LoVo (cell line): ENCODE results near the gene ACVR1C.
A peak's percentile ranks its signal among the peaks of the same experiment; 100 is the strongest.

Experiments used
- DNase-seq: peaks from one replicate; pipeline ENCODE4 v3.0.0-alpha.2; 2016; ENCODE audit warnings: low spot score

Gene ACVR1C

GRCh38 chr2:157497638-157498314, 130.9 kb downstream of the ACVR1C start:
- DNase-seq: peak; percentile 58

- DNase-seq: peak; percentile 61
These were observed 136.4 kb downstream of the ACVR1C start for GRCh38 chr2:157492189-157492773.

- no peak for DNase-seq
These were observed 138.7 kb downstream of the ACVR1C start for GRCh38 chr2:157489983-157490382.

- DNase-seq: peak; percentile 81
These were observed 139.8 kb downstream of the ACVR1C start for GRCh38 chr2:157488877-157489276.

GRCh38 chr2:157487747-157488146, 140.9 kb downstream of the ACVR1C start:
- no peak for DNase-seq

GRCh38 chr2:157487271-157487610, 141.4 kb downstream of the ACVR1C start:
- DNase-seq: no peak

GRCh38 chr2:157486596-157487270, 141.9 kb downstream of the ACVR1C start:
- peak; percentile 28 for DNase-seq

GRCh38 chr2:157480182-157480961, 148.3 kb downstream of the ACVR1C start:
- DNase-seq: no peak

- DNase-seq: no peak
These were observed 149.3 kb downstream of the ACVR1C start for GRCh38 chr2:157479081-157480027.

- no peak for DNase-seq
These were observed 150.7 kb downstream of the ACVR1C start for GRCh38 chr2:157477919-157478318.

GRCh38 chr2:157476953-157477709, 151.5 kb downstream of the ACVR1C start:
- DNase-seq: no peak
